Stomach (tissue), 4 donors: ENCODE measurements around the gene DISC1.

Experiments used
- CTCF ChIP-seq, 7 experiments: fragments of 450-650 bp in 4 of 7; fragments of 200-600 bp in 3 of 7; sonication (generic) in 3 of 7; IDR thresholded peaks; one replicate each; pipeline ENCODE4 v1.5.1; 2016 to 2019; ENCODE audit warnings: antibody characterized with exemption in 7 of 7, control low read depth in 2 of 7, mild to moderate bottlenecking in 1 of 7
- POLR2A ChIP-seq, 4 donors: fragments of 450-650 bp; IDR thresholded peaks; one replicate each; pipeline ENCODE4 v1.6.1; 2016; ENCODE audit warnings: antibody characterized with exemption in 4 of 4, control low read depth in 2 of 4, mild to moderate bottlenecking in 1 of 4, moderate library complexity in 1 of 4
- POLR2AphosphoS5 ChIP-seq, 3 donors: sonication (generic); formaldehyde crosslinking; IDR thresholded peaks; one replicate each; pipeline ENCODE4 v1.6.1; 2016; ENCODE audit warnings: antibody characterized with exemption in 3 of 3

GRCh38 chr1:231684356-231685244 lies 58.0 kb downstream of the DISC1 start:
- TF ChIP-seq CTCF (IDR thresholded peaks at IDR 0.05) (no peak), POLR2A (IDR thresholded peaks at IDR 0.05) (no peak), POLR2AphosphoS5 (IDR thresholded peaks at IDR 0.05) (no peak)
